Adrenal gland (tissue), 12 donors: ENCODE results near the gene COL15A1. TPM values are rescaled to one million over a fixed set of nuclear protein-coding genes. Genes with fewer than 3 reads are reported as not detected.
"Not testable (repeated sequence)": the region's sequence is repeated elsewhere in the genome, so short reads cannot be mapped to it uniquely, and the experiment has no call there.

ENCODE experiments used
- DNase-seq, 7 donors: peaks; one replicate each; pipeline ENCODE4 v3.0.0-alpha.2; 2019 to 2020
- H3K27ac ChIP-seq, 5 donors: fragments of 200-600 bp; sonication (generic) in 4 of 5; 1 replicate in 3 of 5; 2 replicates in 2 of 5; pipeline versions ENCODE4 v1.5.1 to v1.8.0; 2016 to 2020; ENCODE audit warnings: mild to moderate bottlenecking in 1 of 5
- H3K27me3 ChIP-seq: fragments of 200-600 bp; 2 replicates; pipeline ENCODE4 v1.8.0; 2021
- H3K36me3 ChIP-seq, 2 donors: fragments of 200-600 bp; replicated peaks in 1 of 2; 1 replicate in 1 of 2; 2 replicates in 1 of 2; pipeline versions ENCODE4 v1.5.1 to v1.8.0; 2018 to 2022
- H3K4me1 ChIP-seq, 2 donors: fragments of 200-600 bp; replicated peaks in 1 of 2; 1 replicate in 1 of 2; 2 replicates in 1 of 2; pipeline versions ENCODE4 v1.5.1 to v1.8.0; 2018 to 2021
- H3K4me3 ChIP-seq, 4 donors: fragments of 200-600 bp; sonication (generic) in 3 of 4; one replicate each; pipeline ENCODE4 v1.5.1; 2016 to 2018
- H3K9me3 ChIP-seq, 3 donors: fragments of 200-600 bp; sonication (generic) in 1 of 3; replicated peaks in 1 of 3; 1 replicate in 2 of 3; 2 replicates in 1 of 3; pipeline versions ENCODE4 v1.5.1 to v1.8.0; 2016 to 2021
- CTCF ChIP-seq, 6 experiments: fragments of 450-650 bp in 4 of 6; fragments of 200-600 bp in 2 of 6; sonication (generic) in 1 of 6; IDR thresholded peaks; 1 replicate in 5 of 6; 2 replicates in 1 of 6; pipeline versions ENCODE4 v1.5.1 to v1.8.0; 2016 to 2021; ENCODE audit warnings: antibody characterized with exemption in 6 of 6, mild to moderate bottlenecking in 2 of 6, moderate library complexity in 1 of 6
- POLR2A ChIP-seq, 2 donors: fragments of 450-650 bp; IDR thresholded peaks; one replicate each; pipeline ENCODE4 v1.6.1; 2017; ENCODE audit warnings: antibody characterized with exemption in 2 of 2, mild to moderate bottlenecking in 2 of 2, moderate library complexity in 1 of 2
- WGBS, 4 donors: extraction: QIAGEN DNeasy Blood & Tissue Kit in 2 of 4; methylation state at CpG; one replicate each; pipeline versions ENCODE4 v1.1.5 to v1.1.7; 2013 to 2017; 5-methylcytosine and 5-hydroxymethylcytosine counted together
- intact Hi-C, 2 donors: fragments of 100-400 bp; cut with DNase I; formaldehyde crosslinking; loops; one replicate each; pipeline versions ENCODE4 v1.14.1 to v1.15.0; 2022 to 2023
- polyA plus RNA-seq, 3 donors: library from polyadenylated mRNA; stranded (reverse); fragments of 200-250 nt in 2 of 3; fragments of 350-450 nt in 1 of 3; fragmentation: Illumina TruSeq in 1 of 3; extraction: RNeasy Lipid Tissue Mini Kit (QIAGEN cat#74804) in 1 of 3; gene quantifications; one replicate each; pipeline ENCODE4 v1.2.3, GENCODE V29; 2013 to 2014
- total RNA-seq, 9 donors: library from RNA; depleted of rRNA in 4 of 9; stranded (reverse); fragments of >200 nt in 4 of 9; fragments of 120-200 nt in 1 of 9; fragmentation: NEBNext Ultra II Directional in 1 of 9; extraction: Animal tissue kit (Norgen Biotek cat#: 25700) in 1 of 9; gene quantifications; one replicate each; pipeline versions ENCODE4 v1.1.0 to v1.2.4, GENCODE V29; 2013 to 2023
- donor health status: healthy with polysubstance abuse.
- donor health status: Bipolar disorder and iron deficiency.
- donor health status: DM: yes; HTN: yes; CAD: no.
- donor health status: DM: no; HTN: no; CAD: no.
- donor health status: DM: no; HTN: no; CAD: no.
- donor health status: DM: yes; HTN: yes; CAD: no.

The COL15A1 gene
- total and polyA plus RNA-seq, 12 donors = 34.8 to 320 (median 101) TPM

- no peaks in the 10 kb centered on the region for H3K9me3 ChIP-seq
- no peak overlapping the region for H3K27ac ChIP-seq
- TF ChIP-seq POLR2A (IDR thresholded peaks at IDR 0.05) = no peak
- no peak for TF ChIP-seq CTCF (IDR thresholded peaks at IDR 0.05)
- WGBS, 4 donors = 81 to 85% (median 85%) methylated on average over 3 of the region's 3 CpGs
- peaks cover 0 to 12% of the 10 kb centered on the region in 2 donors for H3K4me1 ChIP-seq
- H3K4me3 ChIP-seq = no peak overlapping the region
- no peak for DNase-seq
- H3K36me3 ChIP-seq = no peaks in the 10 kb centered on the region
- no peaks in the 10 kb centered on the region for H3K27me3 ChIP-seq
- intact Hi-C loops = no loop called here
Measured at GRCh38 chr9:98900725-98901124, 43.0 kb upstream of the COL15A1 start.

GRCh38 chr9:98901843-98902242, 41.9 kb upstream of the COL15A1 start:
- H3K27ac ChIP-seq, DNase-seq, H3K4me3 ChIP-seq, H3K9me3 ChIP-seq, H3K27me3 ChIP-seq, H3K36me3 ChIP-seq, intact Hi-C loops: not testable (repeated sequence)
- peaks cover 11 to 23% of the 10 kb centered on the region in 2 donors for H3K4me1 ChIP-seq
- 81 to 92% (median 85%) methylated on average over 3 of the region's 3 CpGs for WGBS, 4 donors

- H3K27me3 ChIP-seq = no peaks in the 10 kb centered on the region
- H3K4me3 ChIP-seq = no peak overlapping the region
- TF ChIP-seq CTCF (IDR thresholded peaks at IDR 0.05) = no peak
- TF ChIP-seq POLR2A (IDR thresholded peaks at IDR 0.05) = no peak
- peaks cover 17 to 30% of the 10 kb centered on the region in 2 donors for H3K4me1 ChIP-seq
- DNase-seq = no peak
- WGBS, 4 donors = 83 to 100% (median 97%) methylated on average over 1 of the region's 1 CpG
- intact Hi-C loops = no loop called here
- no peak overlapping the region for H3K27ac ChIP-seq
- no peaks in the 10 kb centered on the region for H3K36me3 ChIP-seq
- H3K9me3 ChIP-seq = no peaks in the 10 kb centered on the region
Measured at GRCh38 chr9:98902516-98902915, 41.2 kb upstream of the COL15A1 start.

- 81 to 95% (median 94%) methylated on average over 5 of the region's 5 CpGs for WGBS, 4 donors
- Histone ChIP-seq H3K4me1 (peaks cover 17 to 32% of the 10 kb centered on the region in 2 donors), H3K4me3 (no peak overlapping the region), H3K27ac (no peak overlapping the region), H3K27me3 (no peaks in the 10 kb centered on the region), H3K36me3 (no peaks in the 10 kb centered on the region), H3K9me3 (no peaks in the 10 kb centered on the region)
- no peak for TF ChIP-seq POLR2A (IDR thresholded peaks at IDR 0.05)
- TF ChIP-seq CTCF (IDR thresholded peaks at IDR 0.05) = no peak
- intact Hi-C loops = no loop called here
- DNase-seq = no peak
Measured at GRCh38 chr9:98902925-98903324, 40.8 kb upstream of the COL15A1 start.

GRCh38 chr9:98903961-98904411, 39.7 kb upstream of the COL15A1 start:
- no peak overlapping the region for H3K27ac ChIP-seq
- TF ChIP-seq CTCF (IDR thresholded peaks at IDR 0.05) (no peak), POLR2A (IDR thresholded peaks at IDR 0.05) (no peak)
- intact Hi-C loops = no loop called here

More at GRCh38 chr9:98903961-98904411, 39.7 kb upstream of the COL15A1 start:
- H3K9me3 ChIP-seq = no peaks in the 10 kb centered on the region
- no peaks in the 10 kb centered on the region for H3K27me3 ChIP-seq
- H3K36me3 ChIP-seq = no peaks in the 10 kb centered on the region
- WGBS, 4 donors = 71 to 74% (median 73%) methylated on average over 8 of the region's 8 CpGs
- H3K4me1 ChIP-seq = peaks cover 17 to 40% of the 10 kb centered on the region in 2 donors
- H3K4me3 ChIP-seq = no peak overlapping the region
- no peak for DNase-seq
